Measurements from ENCODE around the gene STRIT1. TPM values are rescaled to one million over a fixed set of nuclear protein-coding genes. Genes with fewer than 3 reads are reported as not detected.

Gene STRIT1
- not detected in 5 replicates for total RNA-seq (2022; extraction: Qiagen RNA extraction)

DNA sequence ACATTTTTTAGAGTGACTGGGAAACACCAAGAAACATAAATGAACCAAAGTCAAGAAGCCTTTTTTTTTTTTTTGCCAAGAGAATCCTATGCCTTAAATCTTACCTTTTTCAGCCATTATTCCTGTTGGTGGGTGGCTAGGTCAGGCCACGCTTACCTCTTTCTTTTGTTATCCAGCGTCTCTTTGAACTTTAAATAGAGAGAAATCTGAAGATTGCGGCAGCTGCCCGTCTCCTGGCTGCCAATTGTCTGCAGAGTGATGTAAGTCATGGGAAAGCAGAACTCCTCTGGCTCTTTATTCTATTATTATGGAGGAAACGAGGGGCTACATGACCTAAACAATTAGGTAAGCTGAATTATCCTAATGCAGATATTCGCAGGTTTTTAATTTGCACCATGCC is at the start of gene STRIT1:
Gene STRIT1 (minus strand): TSS at position 168 of the 400 bp plus-strand sequence.

Other genes with a start within 250 kb of the STRIT1 start
- not detected in 5 replicates for gene MME, start 213.4 kb downstream of the STRIT1 start, total RNA-seq (2022; extraction: Qiagen RNA extraction)